GM18868 (cell line): Measurements from ENCODE around the gene ZC3H7B.

Source experiments
- ATAC-seq: cut with Tn5 transposase; IDR thresholded peaks from one replicate; pipeline ENCODE4 v1.9.1; 2021; ENCODE audit warnings: mild to moderate bottlenecking, moderate library complexity; ENCODE audit not compliant: unreplicated experiment

The ZC3H7B gene

DNA sequence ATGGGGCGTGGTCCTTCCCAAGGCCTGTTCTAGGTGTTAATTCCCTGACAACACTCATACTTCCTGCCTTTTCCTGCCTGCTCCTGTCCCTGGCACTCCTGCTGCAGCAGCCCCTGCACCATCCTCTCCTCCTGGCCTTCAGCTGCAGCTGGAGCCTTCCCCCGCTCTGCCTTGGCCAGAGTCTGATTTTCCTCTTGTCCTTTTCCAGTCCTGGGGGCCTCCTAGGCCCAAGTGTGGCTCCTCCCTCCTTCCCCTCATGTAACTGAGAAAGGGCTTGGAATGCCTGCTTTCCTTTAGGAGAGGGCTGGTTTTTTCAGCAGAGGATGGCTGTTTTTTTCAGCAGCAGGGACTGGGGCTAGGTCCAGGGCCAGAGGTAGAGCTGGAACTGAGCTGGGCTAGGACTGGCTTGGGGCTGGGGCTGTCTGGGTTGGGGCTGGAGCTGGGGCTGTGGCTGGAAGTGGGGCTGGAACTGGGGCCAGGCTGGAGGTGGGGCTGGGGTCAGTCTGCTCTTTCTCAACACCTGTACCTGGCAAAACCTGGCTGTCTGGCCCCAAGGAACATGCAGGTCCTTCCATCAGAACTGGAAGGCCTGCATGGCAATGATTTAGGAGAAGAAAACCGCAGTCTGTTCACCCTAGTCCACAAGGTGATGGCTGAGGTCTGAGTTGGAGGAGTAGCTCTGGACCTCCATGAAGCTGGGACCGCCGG is 23.6 kb downstream of the ZC3H7B start:
- no peak for ATAC-seq

DNA sequence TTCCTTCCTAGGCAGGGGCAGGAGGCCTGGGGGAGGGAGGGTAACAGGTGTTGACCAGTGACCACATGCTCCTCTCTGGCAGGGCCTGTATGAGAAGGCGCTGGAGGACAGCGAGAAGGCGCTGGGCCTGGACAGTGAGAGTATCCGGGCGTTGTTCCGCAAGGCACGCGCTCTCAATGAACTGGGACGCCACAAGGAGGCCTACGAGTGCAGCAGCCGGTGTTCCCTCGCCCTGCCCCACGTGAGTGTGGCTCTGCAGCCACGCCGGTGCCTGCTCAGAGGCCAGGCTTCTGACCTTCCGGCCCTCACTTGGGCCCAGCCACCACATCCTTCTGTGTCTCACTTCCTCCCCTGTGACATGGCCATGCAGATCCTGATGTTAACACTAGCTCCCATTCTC is 25.8 kb downstream of the ZC3H7B start:
- no peak for ATAC-seq

DNA sequence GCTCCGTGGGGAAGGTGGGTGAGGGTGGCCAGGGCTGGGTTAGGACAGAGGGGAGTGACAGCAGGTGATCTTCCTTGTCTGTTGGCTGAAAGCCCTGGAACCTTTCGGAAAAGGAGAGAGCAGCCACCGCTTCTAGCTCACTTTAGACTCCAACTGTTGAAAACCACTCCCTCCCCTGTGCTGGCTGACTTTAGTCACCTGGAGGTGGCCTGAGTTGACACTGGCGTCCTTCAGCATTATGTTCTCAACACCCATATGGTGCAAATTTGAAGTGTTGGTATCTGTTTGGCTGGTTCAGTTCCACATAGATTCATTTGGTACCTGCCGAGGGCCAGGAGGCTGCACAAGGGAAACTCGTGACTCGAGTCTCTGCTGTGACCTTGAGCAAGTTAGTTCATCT is 28.8 kb downstream of the ZC3H7B start:
- no peak for ATAC-seq

DNA sequence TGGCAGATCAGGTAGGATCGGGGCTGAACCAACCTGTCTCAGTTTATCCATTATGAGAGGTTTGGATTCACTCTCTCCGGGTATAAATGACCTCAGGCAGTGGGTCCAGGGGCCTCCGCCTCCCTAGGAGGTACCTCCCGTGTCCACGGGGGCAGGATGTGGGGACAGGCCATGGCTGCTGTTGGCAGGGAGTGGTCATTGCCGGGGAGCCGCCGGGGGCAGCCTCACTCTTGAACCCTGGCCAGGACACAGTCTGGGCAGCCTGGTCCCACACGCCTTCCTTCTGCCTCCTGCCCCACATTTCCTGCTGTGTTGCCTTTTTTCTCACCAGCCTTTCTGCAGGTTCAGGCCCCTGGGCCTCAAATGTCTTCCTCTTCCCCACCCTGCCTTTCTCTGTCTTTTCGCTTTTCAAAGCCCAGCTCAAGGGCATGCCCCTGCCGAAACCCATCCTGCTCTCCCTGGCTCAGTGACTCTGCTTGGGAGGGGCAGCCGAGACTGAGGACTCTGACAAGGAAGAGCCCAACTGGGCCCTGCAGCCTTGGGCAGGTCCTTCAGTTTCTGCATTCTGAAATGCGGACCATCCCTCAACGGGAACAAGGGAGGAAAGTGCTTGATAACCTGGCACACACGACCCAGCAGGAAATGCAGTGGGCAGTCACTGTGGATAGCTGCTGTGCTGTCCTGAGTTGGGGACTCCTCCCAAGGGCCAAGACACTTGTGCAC is 31.1 kb downstream of the ZC3H7B start:
- ATAC-seq, result no peak

DNA sequence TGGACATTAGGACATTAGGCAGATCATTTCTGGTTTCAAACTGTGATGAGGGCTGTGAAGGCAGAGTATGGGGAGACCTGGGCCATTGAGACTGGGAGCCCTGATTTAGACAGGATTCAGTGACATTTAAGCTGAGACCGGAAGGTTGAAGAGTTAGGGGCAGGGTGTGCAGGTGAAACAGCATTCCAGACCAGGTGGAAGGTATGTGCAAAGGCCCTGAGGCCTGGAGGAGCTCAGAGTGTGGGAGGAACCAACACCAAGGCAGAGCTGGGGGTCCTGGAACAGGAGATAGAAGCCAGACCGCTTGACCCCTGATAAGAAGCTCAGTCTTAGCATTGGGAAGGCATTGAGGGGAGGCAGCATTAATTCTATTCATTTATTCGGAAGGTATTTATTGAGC is 32.5 kb downstream of the ZC3H7B start:
- ATAC-seq, result no peak

DNA sequence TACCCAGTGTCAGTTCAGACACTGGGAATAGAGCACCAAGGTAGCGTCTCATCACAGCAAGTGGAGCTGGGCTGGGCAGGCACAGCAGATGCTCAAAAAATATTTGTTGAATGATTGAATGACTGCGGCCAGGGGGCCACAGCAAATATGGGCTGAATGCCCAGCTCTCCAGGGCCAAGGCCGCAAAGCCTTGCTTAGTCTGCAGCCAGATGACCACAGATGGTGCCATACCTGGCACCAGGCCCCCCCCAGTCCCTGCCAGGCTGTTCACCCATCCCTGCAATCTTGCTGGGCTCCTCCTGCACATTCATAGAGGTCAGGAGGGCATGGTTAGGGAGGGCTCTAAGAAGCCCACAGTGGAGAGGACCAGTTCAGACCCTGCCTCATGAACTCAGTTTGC is 32.9 kb downstream of the ZC3H7B start:
- no peak for ATAC-seq

DNA sequence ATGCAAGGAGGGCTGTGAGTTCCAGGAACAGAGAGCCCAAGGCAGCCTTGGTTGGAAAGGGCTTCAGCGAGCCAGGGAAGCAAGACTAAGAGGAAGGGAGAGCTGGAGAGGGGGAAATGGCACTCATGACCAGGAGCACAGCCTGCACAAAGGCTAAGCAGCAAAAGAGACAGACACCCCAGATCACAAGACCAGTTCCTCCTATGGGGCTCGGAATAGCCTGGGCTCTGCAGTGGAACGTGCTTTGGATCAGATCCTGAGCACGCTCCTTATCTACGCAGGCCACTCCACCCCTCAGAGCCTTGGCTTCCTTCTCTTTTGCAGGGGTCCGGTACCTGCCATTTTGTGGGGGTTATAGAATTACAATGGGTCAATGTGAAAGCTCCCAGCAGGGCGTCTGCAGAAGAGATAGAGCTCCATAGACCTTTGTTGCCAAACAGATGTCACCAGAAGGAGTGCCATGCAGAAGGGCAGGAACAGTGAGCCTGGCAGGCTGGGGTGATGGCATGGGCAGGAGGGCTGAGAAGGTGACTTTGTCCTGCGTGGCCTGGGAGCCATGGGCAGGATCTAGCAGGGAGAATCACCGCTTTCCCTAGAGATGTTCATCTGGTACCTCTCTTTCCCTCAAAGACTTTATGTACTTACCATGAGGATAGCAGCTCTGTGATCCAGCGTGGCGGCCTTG is 33.8 kb downstream of the ZC3H7B start:
- no peak for ATAC-seq

DNA sequence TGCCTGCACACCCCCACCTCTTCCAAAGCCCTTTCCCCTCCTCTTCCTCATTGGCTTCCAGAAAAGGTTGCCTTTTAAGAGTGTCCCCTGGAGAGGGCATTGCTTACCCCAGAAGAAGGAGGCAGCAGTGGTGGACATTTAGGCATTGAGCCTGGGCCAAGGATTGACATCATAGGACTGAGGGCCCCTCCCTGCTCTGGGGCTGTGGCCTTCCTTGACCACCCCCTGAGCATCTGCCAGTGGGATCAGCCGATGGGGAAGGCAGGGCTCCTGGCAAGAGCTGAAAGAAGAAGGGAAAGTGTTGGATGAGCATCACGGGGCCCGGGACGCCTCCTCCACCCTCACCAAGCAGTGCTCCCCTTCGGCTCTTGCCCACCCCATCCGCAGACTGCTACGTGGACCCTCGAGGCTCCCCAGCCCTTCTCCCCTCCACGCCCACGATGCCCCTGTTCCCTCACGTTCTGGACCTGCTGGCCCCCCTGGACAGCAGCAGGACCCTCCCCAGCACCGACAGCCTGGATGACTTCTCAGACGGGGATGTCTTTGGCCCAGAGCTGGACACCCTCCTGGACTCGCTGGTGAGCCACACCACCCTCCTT is 37.4 kb downstream of the ZC3H7B start:
- ATAC-seq, result no peak

DNA sequence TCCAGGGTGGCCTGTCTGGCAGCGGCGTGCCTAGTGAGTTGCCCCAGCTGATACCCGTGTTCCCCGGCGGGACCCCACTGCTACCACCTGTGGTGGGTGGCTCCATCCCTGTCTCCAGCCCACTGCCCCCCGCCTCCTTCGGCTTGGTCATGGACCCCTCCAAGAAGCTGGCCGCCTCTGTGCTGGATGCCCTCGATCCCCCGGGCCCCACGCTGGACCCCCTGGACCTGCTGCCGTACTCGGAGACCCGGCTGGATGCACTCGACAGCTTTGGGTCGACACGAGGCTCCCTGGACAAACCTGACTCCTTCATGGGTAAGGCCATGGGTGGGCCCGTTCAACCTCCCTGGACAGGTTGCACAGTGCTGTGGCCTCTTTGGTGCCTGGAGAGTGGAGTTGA is 38.5 kb downstream of the ZC3H7B start:
- no peak for ATAC-seq

DNA sequence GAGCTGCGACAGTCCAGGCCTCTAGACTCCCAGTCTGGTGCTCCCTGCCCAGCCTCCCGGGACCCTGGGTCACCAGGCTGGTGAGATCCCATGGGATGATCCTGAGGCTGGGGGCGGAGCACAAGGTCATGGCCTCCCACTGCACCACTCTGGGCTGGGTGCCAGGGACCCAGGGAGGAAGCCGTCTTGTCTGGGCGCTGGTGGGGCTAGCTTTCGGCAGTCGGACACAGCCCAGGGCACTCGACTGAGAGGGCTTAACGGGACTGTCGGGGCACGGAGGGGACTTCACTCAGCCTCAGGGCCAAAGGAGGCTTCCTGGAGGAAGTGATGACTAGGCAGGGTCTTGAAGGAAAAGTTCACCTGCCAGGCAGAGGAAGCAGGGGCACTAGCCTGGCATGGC is 39.0 kb downstream of the ZC3H7B start:
- ATAC-seq, result no peak

DNA sequence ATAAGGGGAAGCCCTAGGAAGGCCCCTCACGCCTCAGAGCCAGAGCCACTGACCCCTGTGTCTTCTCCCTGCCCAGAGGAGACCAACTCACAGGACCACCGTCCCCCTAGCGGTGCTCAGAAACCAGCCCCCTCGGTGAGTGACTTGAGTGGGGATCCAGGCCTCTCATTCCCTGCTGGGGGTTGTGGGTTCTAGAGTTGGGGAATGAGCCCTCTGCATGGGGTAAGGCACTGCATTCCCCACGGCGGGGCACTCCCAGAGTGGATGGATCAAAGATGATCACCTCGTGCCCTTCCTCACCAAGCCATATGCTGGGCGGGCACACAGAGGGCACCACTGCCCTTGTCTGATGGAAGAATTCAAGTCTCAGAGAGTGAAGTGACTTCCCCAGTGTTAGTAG is 39.7 kb downstream of the ZC3H7B start:
- ATAC-seq, result no peak

DNA sequence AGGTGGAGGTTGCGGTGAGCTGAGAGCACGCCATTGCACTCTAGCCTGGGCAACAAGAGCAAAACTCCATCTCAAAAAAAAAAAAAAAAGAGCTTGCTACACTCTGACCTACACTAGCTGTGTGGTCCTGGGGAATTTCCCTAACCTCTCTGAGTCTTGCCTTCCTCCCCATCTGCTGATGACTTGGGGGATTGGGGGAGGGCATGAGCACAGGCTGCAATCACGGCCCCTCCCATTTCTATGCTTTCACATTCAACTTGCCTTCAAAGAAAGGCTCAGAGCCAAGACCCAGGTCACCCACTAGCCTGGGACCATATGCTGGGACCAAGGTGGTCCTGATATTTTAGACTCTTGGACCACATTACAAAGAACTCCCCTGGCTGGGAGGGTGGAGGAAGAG is 40.7 kb downstream of the ZC3H7B start:
- no peak for ATAC-seq

DNA sequence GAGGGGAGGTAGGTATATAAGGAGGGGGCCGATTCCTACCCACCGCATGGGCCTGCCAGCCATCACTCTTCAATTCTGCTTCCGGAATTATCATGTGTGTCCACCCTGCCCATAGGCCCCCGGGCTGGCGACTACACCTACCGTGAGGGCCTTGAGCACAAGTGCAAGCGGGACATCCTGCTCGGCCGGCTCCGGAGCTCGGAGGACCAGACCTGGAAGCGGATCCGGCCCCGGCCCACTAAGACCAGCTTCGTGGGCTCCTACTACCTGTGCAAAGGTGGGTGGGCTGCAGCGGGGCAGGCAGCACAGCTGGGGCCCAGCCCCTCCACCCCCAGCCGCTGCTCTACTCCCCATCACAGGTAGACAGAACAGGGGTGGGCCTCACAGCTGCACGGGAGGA is 42.0 kb downstream of the ZC3H7B start:
- no peak for ATAC-seq

DNA sequence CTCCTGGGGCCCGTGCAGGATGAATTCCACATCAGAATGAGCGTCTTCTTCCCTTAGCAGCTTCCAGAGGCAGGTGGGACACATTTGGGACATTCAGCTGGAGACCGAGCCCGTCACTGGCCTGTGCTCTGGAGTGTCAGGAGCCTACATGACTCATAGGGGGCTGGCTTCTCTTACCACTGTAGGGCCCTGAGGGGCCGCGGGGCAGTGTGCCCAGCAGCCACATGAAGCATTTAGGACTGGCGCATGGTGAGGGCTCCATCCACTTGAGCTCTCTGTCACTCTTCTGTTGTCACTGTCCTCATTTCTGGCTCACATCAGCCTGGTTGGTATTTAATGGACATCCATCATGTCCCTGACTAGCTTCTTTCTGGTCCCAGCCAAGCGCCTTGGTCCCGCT is 42.4 kb downstream of the ZC3H7B start:
- ATAC-seq, result no peak

DNA sequence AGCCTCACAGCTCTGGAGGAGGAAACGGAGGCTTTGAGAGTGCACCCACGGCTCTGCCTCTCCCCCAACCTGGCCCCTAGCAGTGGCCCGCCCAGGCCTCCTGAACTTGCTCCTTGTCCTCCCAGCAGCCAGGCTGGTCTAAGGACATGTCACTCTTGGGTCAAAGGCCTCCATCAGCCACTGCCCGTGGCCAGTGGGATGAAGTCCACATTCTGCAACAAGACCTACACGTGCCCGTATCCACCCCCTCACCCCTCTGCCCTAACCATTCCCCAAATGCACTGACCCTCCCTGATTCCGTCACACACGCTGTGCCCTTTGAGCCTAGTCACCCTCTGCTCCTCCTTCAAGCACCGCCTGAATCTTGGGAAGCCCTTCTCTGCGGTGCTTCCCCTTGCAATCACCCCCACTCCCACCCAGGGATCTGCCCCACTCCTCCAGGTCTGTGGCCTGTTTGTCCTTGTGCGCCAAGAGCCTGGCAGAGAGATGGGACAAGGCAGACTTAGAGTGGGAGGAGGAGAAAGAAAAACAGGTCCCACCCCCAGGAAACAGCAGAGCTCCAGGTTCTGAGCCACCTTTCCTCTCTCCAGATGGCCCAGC is 43.0 kb downstream of the ZC3H7B start:
- no peak for ATAC-seq

DNA sequence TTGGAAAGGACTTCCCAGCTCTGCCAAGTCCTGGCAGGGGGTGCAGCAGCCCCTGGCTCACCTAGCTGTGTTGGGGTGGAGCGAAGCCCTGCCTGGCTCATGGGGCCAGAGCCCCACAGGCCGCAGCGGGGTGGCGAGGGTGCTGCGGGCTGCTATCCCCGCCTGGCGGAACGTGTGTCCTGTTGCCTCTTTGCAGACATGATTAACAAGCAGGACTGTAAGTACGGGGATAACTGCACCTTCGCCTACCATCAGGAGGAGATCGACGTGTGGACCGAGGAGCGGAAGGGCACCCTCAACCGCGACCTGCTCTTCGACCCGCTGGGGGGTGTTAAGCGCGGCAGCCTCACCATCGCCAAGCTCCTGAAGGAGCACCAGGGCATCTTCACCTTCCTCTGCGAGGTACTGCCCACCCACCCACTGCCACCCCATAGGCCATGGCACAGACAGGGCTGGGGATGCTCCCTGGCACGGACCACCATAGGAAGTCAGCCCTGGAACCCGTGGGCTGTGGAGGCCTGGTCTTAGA is 44.5 kb downstream of the ZC3H7B start:
- no peak for ATAC-seq

DNA sequence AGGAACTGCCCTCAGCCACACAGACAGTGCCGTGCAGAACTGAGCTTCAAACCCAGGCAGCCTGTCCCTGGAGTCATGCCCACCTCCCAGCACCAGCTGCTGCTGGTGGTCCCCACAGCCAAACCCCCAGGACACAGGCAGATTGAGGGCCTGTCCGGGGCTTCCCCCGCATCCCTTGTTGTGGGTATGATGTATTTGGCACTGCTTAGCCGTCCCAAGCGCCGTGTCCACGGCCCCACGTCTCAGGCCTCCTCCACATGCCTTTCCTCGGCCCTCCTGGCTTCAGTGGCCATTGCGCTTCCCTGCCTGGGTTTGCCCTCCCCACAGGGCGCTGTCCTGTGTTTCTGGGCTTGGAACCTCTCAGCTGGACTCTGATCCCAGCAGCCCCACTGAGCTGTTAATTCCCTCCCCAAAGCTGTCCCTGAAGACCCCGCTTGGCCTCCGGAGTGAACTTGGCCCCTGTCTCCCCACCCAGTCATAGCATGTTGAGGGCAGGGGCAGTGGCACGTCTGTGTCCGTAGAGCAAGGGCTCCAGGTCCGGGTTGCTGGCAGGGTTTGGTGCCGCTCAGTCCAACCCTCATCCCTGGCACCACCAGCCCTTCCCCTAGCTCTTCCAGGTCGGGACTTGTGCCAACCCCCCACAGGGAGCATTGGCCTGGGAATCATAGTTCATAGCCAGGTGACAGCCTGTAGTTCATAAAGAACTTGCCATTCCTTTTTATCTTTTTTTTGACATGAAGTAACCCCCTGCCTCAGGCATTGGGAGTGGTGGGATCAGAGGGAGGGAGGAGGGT is 45.9 kb downstream of the ZC3H7B start:
- ATAC-seq, result no peak

DNA sequence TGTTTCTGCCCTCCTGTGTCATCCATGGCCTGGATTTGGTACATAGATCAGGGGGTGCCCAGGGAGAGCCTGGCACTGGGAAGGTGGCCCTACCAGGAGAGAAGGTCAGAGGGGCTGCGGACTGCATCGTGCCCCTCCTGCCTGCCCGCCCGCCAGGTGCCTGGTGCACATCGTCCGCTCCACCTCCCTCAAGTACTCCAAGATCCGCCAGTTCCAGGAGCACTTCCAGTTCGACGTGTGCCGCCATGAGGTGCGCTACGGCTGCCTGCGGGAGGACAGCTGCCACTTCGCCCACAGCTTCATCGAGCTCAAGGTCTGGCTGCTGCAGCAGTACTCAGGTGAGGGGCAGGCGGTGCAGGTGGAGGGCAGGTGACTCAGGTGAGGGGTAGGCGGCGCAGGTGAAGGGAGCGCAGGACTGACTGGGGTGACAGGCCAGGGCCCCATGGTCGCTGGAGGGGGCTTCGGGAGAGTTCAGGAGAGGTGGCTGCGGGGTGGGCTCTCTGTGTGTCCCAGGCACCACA is 47.7 kb downstream of the ZC3H7B start:
- ATAC-seq, result no peak

DNA sequence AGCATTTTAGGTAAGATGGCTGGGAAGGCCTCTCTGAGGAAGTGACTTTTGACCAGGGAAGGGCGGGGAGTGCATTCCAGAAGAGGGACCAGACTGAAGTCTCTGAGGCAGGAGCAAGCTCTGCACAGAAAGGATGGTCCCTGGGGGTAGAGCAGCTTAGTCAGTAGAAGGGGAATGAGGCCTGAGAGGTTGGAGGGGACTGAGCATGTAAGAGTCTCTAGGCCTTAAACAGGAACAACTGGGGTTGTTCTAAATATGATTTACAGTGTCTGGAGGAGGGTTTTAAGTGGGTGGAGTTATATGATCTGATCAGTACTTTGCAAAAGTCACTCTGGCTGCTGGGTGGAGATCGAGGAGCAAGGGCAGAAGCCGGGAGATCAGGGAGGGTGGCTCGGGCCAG is 48.8 kb downstream of the ZC3H7B start:
- ATAC-seq, result no peak

DNA sequence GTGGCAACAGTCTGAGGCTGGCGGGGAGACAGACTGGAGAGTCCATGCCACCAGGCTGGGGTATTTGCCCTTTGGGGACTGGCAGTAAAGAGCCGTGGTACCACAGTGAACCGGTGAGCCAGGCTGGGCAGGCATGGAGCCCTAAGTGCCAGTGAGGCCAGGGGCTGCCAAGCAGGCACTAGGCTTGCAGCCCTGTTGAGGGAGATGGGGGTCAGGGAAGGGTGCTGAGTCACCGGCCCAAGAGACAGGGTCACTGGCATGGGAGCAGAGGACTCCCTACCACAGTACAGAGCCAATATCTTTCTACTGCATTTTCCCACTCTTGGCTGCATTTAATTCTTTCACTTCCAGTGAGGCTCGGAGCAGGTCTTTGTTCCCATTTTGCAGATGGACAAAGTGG is 49.7 kb downstream of the ZC3H7B start:
- ATAC-seq, result no peak
